HG03095 (cell line): ENCODE results near the gene CLIC4.
"Not testable (repeated sequence)": the region's sequence is repeated elsewhere in the genome, so short reads cannot be mapped to it uniquely, and the experiment has no call there.

ENCODE experiments used
- ATAC-seq: cut with Tn5 transposase; IDR thresholded peaks from one replicate; pipeline ENCODE4 v1.9.1; 2021; ENCODE audit warnings: moderate library complexity; ENCODE audit not compliant: unreplicated experiment

CLIC4 gene

DNA sequence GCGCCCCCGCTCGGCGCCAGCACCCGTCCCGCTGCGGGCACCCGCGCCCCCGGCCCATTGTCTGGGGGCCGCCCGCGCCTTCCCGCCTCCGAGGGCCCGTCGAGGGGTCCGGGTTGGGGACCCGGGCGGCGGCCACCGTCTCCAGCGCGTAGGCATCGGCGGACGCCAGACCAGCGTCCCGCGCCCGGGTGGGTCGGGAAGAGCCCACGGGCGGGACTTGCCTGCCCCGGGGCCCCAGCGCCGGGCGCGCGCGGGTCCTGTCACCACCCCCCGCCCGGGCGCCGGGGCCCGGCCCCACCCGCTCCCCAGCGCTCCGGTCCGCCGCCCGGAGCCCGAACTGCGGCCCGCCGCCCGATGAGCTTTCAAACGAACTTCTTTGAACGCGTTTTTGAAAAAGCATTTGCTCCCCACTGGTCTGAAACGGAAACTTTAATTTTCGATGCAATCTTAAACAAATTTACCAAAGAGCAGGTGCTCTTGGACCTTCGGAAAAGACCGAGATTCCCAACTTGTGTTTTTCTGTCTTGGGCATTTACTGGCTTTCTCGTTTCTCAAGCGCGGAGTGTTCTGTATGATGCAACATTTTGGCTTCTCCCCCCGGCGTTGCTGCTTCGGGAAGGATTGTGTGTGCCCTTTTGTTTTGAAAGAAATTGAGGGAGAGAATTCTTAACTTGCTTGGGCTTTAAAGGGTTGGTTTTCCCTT, 615 bp downstream of the CLIC4 start:
- ATAC-seq, result no peak

DNA sequence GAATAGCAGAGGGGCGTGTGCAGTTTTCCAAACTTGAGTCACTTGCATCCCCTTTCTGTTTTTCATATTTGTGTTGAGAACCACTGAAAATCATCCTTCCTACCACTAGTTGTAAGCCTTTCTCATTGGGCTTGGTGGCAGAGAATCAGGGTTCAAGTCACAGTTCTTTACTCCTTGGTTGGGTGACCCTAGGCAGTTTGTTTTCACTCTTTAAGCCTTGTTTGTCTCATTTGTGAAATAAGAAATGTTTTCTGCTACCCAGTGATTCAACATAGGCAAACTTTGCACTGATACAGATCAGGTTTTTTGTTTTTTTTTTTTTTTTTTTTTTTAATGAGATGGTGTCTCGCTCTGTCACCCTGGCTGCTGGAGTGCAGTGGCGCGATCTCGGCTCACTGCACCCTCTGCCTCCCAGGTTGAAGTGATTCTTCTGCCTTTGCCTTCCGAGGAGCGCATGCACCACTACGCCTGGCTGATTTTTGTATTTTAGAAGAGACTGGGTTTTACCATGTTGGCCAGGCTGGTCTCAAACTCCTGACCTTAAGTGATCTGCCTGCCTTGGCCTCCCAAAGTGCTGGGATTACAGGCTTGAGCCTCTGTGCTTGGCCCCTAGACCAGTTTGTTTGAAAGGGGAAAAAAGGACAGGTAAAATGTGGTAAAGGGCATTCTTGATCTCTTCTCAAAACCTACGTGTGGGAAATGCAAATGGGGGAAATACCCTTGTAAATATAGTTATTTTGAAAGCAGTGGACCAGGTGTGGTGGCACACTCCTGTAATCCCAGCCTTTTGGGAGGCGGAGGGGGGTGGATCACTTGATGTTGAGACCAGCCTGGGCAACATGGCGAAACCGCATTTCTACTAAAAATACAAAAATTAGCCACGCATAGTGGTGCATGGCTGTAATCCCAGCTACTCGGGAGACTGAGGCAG, 3.2 kb downstream of the CLIC4 start:
- no peak for ATAC-seq

DNA sequence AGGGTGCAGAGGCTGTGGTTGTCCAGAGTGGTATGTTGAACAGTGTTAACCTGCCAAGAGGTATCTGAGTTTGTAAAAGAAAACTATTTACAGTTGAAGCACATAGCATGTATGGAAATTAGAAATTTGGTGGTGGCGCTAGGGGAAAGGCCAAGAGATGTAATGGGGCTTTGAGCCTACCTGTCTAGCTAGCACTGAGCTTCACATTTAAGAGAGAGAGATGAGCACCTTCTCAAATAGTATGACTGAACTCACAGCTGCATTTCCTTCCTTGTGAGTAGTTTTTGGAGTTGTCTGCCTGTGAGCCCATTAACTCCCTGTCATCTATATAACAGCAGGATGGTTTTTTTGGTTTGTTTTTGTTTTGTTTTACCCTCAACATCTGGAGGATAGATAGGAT, 4.0 kb downstream of the CLIC4 start:
- no peak for ATAC-seq

DNA sequence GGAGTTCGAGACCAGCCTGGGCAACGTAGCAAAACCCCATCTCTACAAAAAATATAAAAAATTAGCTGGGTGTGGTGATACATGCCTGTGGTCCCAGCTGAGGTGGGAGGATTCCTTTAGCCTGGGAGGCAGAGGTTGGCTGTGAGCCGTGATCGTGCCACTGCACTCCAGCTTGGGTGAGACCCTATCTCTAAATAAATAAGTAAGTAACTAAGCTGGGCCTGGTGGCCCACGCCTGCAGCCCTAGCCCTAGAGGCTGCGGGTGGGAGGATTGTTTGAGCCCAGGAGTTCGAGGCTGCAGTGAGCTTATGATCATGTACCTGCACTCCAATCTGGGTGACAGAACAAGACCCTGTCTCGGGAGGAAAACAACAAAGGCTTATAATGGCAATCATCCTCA, 4.6 kb downstream of the CLIC4 start:
- no peak for ATAC-seq

DNA sequence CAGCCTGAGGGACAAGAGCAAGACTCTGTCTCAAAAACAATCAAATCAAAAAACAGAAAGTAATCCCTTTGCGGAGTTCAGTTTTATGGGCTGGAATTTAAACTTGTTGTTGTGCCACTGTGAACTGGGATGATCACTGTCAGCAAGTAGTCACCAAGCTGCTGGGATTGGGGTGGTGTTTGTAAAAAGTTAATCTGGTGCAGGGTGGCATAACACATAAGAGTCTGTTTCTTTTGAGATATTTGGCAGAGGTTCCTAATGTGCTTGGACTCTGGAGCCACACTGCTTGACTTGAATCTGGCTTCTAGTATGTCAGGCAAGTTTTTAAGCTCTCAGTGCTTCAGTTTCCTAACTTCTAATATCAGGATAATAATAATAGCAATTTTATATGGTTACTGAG, 6.6 kb downstream of the CLIC4 start:
- ATAC-seq, result no peak

DNA sequence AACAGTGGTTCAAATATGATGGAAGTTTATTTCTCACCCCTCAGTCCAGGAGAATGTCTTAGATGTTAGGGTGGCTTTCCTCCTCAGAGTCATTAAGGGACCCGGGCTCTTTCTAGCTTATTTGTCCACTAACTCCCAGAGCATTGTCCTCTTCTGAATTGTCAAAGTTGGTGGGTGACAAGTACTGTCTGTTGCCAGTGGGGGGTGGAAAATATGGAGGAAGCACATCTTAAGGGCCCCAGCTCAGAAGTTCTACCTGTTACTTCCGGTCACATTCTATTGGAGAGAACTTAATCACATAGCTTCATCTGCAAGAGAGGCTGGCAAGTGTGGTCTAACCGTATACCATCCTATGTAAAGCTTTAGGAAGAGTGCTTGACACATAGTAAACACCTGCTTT, 7.1 kb downstream of the CLIC4 start:
- ATAC-seq, result no peak

DNA sequence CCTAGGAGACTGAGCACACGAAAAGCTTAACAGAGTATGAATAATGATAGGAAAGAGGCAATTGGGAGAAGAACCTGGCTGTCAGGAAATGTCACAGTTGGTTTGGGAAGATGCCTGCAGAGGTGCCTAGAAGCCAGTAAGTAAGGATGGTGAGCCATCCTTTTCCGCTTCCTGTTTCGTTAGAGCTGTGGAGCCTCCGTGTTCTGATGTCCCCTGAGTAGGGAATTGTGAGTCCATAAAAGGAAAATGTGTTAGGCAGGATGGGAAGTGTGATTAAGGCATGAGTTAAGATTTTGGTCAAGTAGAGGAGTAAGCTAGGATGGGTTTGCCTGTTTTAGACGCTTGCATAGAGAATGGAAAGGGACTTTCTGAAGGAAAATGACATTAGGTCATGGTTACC, 9.0 kb downstream of the CLIC4 start:
- ATAC-seq, result no peak

DNA sequence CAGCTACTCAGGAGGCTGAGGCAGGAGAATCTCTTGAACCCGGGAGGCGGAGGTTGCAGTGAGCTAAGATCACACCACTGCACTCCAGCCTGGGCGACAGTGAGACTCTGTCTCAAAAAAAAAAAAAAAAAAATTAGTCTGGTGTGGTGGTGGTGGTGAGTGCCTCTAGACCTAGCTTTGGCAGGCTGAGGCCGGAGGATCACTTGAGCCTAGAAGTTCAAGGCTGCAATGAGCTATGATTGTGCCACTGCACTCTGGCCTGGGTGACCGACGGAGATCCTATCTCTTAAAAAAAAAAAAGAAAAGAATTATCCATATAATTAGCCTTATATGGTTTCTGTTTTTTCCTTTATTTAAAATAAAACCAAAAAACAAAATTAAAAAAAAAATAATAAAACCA, 10.1 kb downstream of the CLIC4 start:
- not testable (repeated sequence) for ATAC-seq

DNA sequence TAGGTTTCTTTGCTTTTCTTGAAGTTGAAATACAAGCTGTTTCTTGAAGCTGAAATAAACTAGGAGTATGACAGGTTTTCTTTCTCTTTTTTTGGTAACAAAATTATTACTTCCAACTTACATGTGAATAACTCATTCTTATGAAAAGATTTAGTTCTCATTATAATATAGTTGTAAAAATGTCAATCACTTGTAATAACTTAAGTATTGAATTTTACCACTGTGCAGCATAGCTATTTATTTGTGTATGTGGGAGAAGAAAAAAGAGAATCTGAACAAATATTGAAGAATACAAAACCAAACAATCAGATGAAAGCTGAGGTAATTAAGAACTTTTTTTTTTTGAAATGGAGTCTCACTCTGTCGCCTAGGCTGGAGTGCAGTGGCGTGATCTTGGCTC, 11.1 kb downstream of the CLIC4 start:
- no peak for ATAC-seq

DNA sequence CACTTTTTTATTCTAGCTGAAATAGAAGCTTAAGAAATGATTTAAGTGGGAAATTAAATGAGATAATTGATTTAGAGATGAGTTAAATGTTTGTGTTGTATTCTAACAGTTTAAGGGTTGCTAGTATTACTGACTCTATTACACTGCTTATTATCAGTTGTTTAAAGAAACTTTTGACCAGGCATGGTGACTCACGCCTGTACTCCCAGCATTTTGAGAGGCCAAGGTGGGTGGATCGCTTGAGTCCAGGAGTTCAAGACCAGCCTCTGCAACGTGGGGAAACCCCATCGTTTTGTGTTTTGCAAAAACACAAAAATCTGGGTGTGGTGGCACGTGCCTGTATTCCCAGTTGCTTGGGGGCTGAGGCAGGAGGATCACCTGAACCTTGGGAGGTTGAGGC, 14.2 kb downstream of the CLIC4 start:
- ATAC-seq, result no peak

DNA sequence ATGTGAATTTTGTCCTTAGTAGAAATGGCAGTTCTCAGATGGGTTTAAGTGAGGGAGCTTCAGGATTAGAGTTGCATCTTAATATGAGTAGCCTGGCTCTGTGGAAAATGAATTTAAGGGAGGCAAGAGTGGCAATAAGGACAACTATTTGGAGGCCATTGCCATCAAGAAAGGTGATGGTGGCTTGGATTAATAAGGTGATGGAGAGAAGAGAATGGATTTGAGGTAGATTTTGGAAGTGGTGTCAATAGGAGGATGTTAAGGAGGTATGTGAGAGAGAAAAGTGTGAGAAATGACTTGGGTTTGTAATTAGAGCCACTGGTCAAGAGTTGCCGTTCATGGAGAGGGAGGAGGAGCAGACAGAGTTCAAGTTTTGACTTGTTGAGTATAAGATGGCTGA, 16.3 kb downstream of the CLIC4 start:
- no peak for ATAC-seq

DNA sequence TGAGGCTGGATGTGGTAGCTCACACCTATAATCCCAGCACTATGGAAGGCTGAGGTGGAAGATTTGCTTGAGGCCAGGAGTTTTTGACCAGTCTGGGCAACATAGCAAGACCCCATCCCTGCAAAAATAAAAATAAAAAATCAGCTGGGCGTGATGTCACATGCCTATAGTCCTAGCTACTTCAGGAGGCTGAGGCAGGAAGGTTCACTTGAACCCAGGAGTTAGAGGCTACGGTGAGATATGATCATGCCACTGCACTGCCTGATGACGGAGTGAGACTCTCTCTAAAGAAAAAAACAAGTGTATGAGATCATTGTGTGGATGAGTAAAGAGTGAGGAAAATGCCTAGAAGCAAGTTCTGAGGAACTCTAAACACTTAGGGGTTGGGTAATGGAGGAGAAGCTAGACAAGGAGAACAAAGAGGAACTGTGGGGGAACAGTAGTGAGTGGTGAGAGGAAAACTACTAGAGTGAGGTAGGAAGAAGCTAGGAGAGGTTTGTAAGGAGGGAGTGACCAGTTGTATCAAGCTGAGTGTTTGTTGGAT, 17.0 kb downstream of the CLIC4 start:
- ATAC-seq, result no peak

DNA sequence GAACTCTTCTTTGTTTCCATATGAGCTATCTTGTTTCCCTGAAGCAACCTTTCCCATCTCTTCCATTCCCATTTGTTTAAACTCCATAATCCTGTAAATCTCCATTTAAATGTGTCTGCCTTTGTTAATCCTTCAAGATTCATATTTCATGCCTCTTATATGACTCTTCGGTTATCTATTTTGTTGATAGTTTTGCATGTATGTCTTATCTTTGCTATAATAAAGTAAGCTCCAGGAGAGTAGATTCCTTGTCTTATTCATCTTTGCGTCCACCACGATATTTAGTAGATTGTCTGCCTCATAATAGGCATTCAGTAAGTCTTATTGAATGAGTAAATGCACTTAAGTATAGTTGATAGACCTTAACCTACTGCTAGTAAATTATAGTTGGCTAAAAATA, 18.4 kb downstream of the CLIC4 start:
- ATAC-seq, result no peak

DNA sequence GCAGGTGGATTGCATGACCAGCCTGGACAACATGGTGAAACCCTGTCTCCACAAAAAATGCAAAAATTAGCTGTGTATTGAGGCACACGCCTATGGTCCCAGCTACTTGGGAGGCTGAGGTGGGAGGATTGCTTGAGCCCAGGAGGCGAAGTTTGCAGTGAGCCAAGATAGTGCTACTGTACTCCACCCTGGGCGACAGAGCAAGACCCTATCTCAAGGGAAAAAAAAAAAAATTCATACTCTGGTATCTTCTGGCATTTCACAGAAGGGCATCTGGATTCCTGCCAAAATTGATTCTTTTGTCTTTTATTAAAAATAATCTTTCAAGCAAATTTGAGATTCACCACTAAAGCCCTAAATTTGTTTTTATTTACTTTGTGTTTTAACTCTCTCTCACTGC, 19.2 kb downstream of the CLIC4 start:
- ATAC-seq, result no peak

DNA sequence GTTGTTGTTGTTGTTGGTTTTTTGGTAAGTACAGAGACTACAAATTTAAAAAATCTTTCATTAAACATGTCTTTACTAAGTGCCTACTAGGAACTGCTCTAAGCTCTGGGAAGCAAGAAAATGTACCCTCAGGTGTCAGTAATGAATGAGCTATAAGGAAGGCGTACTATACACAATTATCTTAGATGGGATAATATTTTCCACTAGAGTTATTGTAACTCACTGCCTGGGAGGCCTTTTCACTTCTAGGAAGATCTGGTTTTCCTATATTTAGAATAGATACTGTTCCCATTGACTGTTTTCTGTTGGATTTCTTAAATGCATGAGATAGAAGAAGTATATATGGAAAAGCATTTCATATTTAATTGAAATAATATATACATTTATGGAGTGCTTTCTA, 19.6 kb downstream of the CLIC4 start:
- ATAC-seq, result no peak

DNA sequence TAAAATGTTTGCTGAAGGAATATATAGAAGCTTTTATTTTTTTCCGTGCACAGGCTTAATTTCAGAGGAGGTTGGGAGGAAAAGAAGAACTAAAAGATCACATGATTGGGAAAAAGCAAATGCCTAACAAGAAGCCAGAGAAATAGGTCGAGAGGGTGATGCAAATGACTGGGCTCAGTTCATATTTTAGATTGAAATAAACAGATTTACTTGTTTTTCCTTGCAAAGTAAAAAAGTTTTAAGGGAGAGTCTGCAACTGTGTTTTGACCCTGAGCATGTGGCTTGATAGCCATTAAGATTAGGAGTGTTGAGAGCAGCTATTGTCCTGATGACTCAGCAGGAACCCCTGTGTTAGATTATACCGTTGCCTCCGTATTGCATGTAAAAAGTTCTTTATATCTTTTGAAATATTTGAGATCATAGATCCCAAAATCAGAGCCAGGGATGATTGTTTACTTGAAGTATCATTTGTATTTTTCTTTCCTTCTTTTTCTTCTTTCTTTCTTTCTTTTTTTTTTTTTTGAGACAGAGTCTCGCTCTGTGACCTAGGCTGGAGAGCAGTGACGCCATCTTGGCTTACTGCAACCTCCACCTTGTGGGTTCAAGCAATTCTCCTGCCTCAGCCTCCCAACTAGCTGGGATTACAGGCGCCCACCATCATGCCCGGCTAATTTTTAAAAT, 20.2 kb downstream of the CLIC4 start:
- no peak for ATAC-seq

DNA sequence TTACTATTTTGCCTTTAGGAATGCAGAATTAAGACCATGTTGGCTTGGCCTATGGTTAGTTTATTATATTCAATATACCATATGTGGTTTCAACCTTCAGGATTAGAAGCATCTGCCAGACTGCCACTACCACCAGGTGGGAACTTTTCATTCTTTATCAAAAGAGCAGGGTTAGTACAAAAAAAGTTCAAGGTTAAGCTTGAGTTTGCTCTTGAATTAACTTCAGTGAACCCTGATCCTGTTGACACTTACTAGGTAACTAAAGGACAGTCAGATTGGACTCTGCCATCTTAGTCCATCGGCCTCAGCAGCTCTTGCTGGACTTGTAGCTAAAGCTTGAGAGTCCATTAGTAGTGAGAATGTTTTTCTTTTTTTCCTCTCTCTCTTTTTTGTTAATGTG, 22.1 kb downstream of the CLIC4 start:
- ATAC-seq, result no peak

DNA sequence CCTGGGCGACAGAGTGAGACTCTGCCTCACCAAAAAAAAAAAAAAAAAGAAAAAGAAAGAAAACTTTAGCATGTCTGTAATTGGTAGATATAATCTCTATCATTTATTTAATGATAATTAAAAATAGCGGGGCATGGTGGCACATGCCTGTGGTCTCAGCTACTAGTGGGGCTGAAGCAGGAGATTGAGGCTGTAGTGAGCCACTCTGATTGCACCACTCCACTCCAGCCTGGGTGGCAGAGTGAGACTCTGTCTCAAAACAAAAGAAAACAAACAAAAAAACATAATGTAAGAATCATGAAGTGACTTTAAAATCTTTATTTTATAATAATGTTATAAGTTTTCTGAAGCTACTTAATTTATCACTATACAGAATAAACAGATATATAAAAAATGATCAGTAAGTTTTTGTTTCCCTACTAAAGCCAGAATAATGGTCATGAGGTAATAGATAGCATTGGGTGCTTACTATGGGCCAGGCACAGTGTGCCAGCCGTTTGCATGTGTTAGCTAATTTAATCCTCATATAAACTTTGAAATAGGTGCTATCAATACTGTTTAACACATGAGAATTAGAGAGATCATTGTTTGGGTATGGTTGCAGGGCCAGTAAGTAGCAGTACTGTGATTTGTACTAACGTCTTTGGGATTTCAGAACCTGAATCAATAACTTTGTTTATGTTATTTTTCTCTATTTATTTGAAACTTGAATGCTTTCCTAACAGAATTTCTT, 23.8 kb downstream of the CLIC4 start:
- ATAC-seq, result no peak

DNA sequence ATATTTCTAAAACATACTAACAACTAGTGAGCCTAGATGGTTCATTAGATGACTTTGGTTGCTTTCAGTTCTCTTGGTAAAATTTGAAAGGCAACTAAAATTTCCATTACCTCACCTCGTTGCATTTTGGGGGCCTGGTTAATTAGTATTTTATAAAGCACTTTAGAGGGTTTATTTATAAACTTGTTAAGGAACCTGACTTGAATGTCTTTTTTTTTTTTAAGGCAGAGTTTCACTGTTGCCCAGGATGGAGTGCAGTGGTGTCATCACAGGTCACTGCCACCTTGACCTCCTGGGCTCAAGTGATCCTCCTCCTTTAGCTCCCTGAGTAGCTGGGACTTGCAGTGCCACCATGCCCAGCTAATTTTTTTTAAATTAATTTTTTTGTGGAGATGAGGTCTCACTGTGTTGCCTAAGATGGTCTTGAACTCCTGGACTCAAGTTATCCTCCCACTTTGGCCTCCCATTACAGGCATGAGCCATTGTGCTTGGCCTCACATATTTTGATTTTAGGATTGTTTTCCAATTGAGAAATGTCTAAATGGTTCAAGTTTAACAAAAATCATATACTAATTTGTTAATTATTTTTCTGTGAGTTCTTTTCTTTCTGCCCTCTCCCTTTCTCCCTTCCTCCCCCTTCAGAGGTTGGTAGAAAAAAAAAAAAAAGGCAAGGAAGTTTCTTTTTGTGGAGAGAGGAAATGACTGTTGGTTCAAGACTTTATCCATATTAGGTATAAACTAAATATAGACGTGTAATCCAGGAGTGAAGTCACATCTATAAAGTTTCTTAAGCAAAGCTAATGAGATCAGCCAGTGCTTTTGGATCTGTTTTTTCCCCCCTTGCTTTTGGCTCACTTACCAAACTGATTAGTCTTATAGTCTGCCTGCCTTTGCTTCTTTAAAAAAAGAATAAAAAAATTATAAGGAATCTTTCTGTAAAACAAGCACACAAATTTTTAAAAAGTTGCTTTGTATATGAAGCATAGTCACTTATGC, 24.7 kb downstream of the CLIC4 start:
- no peak for ATAC-seq

DNA sequence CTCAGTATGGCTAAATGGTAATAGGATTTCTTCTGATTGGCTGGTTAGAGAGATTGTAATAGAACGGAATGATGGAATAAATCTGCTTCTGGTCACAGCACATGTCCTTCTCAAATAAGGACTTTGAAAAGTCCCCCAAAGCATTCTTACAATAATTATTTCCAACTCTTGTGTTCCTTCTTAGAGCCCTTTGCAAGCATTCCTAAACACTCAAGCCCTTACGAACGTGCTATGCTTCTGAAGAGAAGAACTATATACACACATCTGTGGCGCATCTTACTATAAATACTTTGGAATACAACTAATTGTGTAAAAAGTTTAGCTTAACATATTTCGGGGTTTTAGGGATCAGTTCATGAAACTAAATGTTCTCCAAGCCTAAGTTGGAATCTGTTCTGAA, 25.6 kb downstream of the CLIC4 start:
- no peak for ATAC-seq
